ENCODE measurements around the gene DPF3.

Gene DPF3

GRCh38 chr14:72615451-72616121 is 278.3 kb downstream of the DPF3 start:
- DNase-seq (ENCODE audit: insufficient read length, low spot score) (no peak), FAIRE-seq (no peak)
- no peak for TF ChIP-seq PAX5 (IDR thresholded peaks at IDR 0.05; ENCODE audit: insufficient read depth, low read length, severe bottlenecking)
- no peak for TF ChIP-seq POLR2AphosphoS5 (IDR thresholded peaks at IDR 0.05; ENCODE audit: low read depth, low read length)
- no peak for TF ChIP-seq SPI1 (IDR thresholded peaks at IDR 0.05; ENCODE audit: low read depth, low read length)
- no peak for TF ChIP-seq POLR2A (IDR thresholded peaks at IDR 0.05; ENCODE audit: low read depth, low read length)
- TF ChIP-seq POU2F2 (IDR thresholded peaks at IDR 0.05; ENCODE audit: low read depth, low read length): no peak
- TF ChIP-seq TAF1 (IDR thresholded peaks at IDR 0.05; ENCODE audit: low read depth, low read length): no peak

DNA sequence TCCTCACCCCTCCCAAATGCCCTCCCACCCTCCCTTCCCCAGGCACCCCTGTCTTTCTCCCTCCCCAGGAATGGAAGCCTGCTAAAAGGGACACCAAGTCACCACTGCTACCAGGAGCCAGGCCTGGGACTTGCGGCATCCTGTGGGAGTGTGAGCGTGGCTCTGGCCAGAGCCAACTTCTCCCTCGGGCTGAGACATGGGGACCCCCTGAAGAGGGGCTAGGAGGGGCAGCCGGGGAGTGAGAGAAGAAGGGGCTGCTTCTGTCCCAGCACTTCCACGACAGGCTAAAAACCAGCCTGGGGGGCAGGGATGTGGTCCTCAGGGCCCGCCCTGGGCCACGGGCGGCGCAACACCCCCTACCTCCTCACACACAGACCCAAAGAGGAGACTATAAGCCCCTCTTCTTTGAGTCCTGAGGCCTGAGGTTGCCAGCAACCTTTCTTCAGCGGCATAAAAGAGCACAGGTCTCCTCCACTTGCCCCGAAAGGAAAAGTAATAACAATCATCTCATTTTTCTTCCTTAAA is 278.9 kb downstream of the DPF3 start:
- FAIRE-seq: no peak
- TF ChIP-seq POLR2A (IDR thresholded peaks at IDR 0.05; ENCODE audit: low read depth, low read length) (no peak), POU2F2 (IDR thresholded peaks at IDR 0.05; ENCODE audit: low read depth, low read length) (no peak), TAF1 (IDR thresholded peaks at IDR 0.05; ENCODE audit: low read depth, low read length) (no peak), POLR2AphosphoS5 (IDR thresholded peaks at IDR 0.05; ENCODE audit: low read depth, low read length) (no peak), SPI1 (IDR thresholded peaks at IDR 0.05; ENCODE audit: low read depth, low read length) (no peak), PAX5 (IDR thresholded peaks at IDR 0.05; ENCODE audit: insufficient read depth, low read length, severe bottlenecking) (no peak)
- no peak for DNase-seq (ENCODE audit: insufficient read length, low spot score)

DNA sequence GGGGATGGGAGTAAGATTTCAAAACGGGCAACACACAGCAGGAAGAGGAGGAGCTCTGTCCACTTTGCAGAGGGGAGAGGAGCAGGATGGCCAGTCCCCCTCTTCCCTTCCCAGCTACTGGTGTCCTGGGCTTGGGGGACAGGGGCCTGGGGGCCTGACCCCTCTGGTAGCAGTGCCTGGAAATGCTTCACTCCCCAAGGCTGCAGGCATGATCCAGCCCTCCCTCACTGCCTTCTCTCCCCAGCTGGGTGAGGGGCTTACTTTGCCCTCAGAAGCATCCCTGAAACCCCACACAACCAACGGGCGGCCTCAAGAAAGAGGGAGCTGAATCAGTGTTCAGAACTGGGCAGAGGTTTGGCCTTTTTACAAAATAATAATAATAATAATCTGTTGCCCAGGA is 279.5 kb downstream of the DPF3 start:
- FAIRE-seq: no peak
- TF ChIP-seq POLR2AphosphoS5 (IDR thresholded peaks at IDR 0.05; ENCODE audit: low read depth, low read length) (no peak), SPI1 (IDR thresholded peaks at IDR 0.05; ENCODE audit: low read depth, low read length) (no peak)

DNA sequence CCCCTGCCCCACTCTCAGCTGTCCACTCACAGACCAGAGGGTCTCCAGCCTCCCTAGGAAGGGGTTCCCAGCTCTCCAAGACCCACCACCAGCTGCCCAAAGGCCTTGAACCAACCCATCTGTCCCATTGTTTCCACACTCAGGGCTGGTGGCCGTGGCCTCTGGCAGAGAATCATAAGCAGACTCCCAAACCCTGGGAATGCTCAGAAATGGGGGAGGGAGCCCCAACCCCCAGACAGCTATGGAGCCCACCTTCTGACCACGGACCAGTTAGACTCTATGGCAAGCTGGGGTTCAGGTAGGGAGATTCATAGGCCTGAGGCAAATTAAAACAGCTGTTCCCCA is 280.0 kb downstream of the DPF3 start:
- no peak for FAIRE-seq
- DNase-seq (ENCODE audit: insufficient read length, low spot score): no peak
- TF ChIP-seq POLR2A (IDR thresholded peaks at IDR 0.05; ENCODE audit: low read depth, low read length) (no peak), SPI1 (IDR thresholded peaks at IDR 0.05; ENCODE audit: low read depth, low read length) (no peak), POLR2AphosphoS5 (IDR thresholded peaks at IDR 0.05; ENCODE audit: low read depth, low read length) (no peak), TAF1 (IDR thresholded peaks at IDR 0.05; ENCODE audit: low read depth, low read length) (no peak), POU2F2 (IDR thresholded peaks at IDR 0.05; ENCODE audit: low read depth, low read length) (no peak), PAX5 (IDR thresholded peaks at IDR 0.05; ENCODE audit: insufficient read depth, low read length, severe bottlenecking) (no peak)

More for the DNA sequence above, 279.5 kb downstream of the DPF3 start:
- DNase-seq (ENCODE audit: insufficient read length, low spot score): no peak

GRCh38 chr14:72613231-72613974 is 280.5 kb downstream of the DPF3 start:
- FAIRE-seq (no peak), DNase-seq (ENCODE audit: insufficient read length, low spot score) (no peak)
- TF ChIP-seq POU2F2 (IDR thresholded peaks at IDR 0.05; ENCODE audit: low read depth, low read length): no peak
- TF ChIP-seq PAX5 (IDR thresholded peaks at IDR 0.05; ENCODE audit: insufficient read depth, low read length, severe bottlenecking): no peak
- TF ChIP-seq POLR2AphosphoS5 (IDR thresholded peaks at IDR 0.05; ENCODE audit: low read depth, low read length): no peak
- no peak for TF ChIP-seq TAF1 (IDR thresholded peaks at IDR 0.05; ENCODE audit: low read depth, low read length)
- TF ChIP-seq POLR2A (IDR thresholded peaks at IDR 0.05; ENCODE audit: low read depth, low read length): no peak
- no peak for TF ChIP-seq SPI1 (IDR thresholded peaks at IDR 0.05; ENCODE audit: low read depth, low read length)

DNA sequence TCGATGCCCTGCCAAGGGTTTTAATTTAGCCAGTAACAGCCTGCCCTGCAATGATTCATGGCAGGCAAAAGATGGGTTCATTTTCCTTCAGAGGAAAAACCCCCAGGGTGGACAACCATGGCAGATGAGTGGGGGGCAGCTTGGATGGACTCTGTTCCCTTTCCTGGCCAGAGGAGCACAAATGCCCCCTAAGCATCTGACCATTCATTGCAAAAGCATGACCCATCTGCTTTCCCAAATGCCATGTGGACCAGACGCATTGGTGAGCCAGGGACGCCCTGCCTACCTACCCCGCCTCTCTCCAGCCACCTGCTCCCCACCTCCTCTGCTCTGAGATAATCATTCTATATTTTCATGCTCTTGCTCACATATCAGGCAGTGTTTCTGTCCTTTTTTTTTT is 281.9 kb downstream of the DPF3 start:
- TF ChIP-seq SPI1 (IDR thresholded peaks at IDR 0.05; ENCODE audit: low read depth, low read length) (no peak), TAF1 (IDR thresholded peaks at IDR 0.05; ENCODE audit: low read depth, low read length) (no peak), POLR2AphosphoS5 (IDR thresholded peaks at IDR 0.05; ENCODE audit: low read depth, low read length) (no peak), POU2F2 (IDR thresholded peaks at IDR 0.05; ENCODE audit: low read depth, low read length) (no peak), POLR2A (IDR thresholded peaks at IDR 0.05; ENCODE audit: low read depth, low read length) (no peak), PAX5 (IDR thresholded peaks at IDR 0.05; ENCODE audit: insufficient read depth, low read length, severe bottlenecking) (no peak)
- DNase-seq (ENCODE audit: insufficient read length, low spot score) (no peak), FAIRE-seq (no peak)

GRCh38 chr14:72611506-72611905 is 282.4 kb downstream of the DPF3 start:
- TF ChIP-seq SPI1 (IDR thresholded peaks at IDR 0.05; ENCODE audit: low read depth, low read length) (no peak), POU2F2 (IDR thresholded peaks at IDR 0.05; ENCODE audit: low read depth, low read length) (no peak), POLR2AphosphoS5 (IDR thresholded peaks at IDR 0.05; ENCODE audit: low read depth, low read length) (no peak), TAF1 (IDR thresholded peaks at IDR 0.05; ENCODE audit: low read depth, low read length) (no peak)
- DNase-seq (ENCODE audit: insufficient read length, low spot score) (no peak), FAIRE-seq (no peak)

DNA sequence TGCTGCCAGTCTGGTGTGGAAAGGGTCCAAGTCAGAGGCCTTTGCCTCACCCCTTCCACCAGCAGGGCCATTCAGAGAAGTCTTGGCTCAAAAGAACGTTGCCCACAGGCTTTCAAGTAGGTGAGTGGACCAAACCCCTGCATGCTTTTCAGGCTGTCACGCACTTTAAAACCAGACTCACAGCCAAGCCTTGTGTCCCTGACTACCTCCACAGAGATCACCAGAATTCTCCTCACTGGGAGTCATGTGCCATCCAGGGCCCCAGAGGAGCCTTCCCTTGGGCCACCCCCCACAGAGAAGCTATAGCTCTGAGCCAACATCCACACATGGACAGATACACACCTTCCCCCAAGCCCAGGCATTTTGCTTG is 283.1 kb downstream of the DPF3 start:
- FAIRE-seq (no peak), DNase-seq (ENCODE audit: insufficient read length, low spot score) (no peak)
- TF ChIP-seq TAF1 (IDR thresholded peaks at IDR 0.05; ENCODE audit: low read depth, low read length): no peak
- no peak for TF ChIP-seq SPI1 (IDR thresholded peaks at IDR 0.05; ENCODE audit: low read depth, low read length)
- no peak for TF ChIP-seq PAX5 (IDR thresholded peaks at IDR 0.05; ENCODE audit: insufficient read depth, low read length, severe bottlenecking)
- no peak for TF ChIP-seq POLR2A (IDR thresholded peaks at IDR 0.05; ENCODE audit: low read depth, low read length)
- TF ChIP-seq POLR2AphosphoS5 (IDR thresholded peaks at IDR 0.05; ENCODE audit: low read depth, low read length): no peak
- TF ChIP-seq POU2F2 (IDR thresholded peaks at IDR 0.05; ENCODE audit: low read depth, low read length): no peak

DNA sequence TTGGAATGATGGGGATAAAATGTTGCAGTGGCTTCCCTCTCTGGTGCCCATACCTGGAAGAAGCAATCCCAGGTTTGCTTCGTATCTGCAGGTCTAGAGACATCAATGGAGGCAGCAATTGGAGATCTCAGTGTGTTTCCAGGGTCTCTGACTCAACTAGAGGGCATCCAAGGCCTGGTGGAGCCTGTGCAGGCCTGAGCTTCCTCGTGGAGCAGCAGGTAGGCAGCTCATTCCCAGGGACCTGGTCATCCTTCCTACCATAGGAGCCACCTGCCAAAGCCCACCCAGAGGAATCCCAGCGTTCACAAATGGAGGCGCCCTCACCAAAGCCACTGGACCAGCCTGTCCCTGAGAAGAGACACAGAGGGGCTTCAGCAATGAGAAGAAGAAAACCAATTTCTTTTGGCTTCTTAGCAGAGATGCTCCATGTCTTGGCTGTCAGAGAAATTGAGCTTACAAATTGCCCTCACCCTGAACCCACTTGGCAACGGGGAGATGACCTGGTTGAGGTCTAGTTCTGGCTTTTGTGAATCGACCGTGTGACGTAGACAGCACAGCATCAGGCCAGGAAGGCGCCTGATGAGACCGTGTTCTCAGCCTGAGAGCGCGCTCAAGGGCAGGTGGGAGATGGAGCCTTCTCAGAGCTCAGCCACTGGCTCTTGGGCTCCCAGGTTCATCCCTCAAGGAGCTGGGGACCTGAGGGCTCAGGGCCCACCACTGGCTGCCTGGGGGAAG is 283.6 kb downstream of the DPF3 start:
- DNase-seq (ENCODE audit: insufficient read length, low spot score) (no peak), FAIRE-seq (no peak)
- TF ChIP-seq POU2F2 (IDR thresholded peaks at IDR 0.05; ENCODE audit: low read depth, low read length): no peak
- no peak for TF ChIP-seq TAF1 (IDR thresholded peaks at IDR 0.05; ENCODE audit: low read depth, low read length)
- TF ChIP-seq PAX5 (IDR thresholded peaks at IDR 0.05; ENCODE audit: insufficient read depth, low read length, severe bottlenecking): no peak
- no peak for TF ChIP-seq SPI1 (IDR thresholded peaks at IDR 0.05; ENCODE audit: low read depth, low read length)
- no peak for TF ChIP-seq POLR2AphosphoS5 (IDR thresholded peaks at IDR 0.05; ENCODE audit: low read depth, low read length)
- TF ChIP-seq POLR2A (IDR thresholded peaks at IDR 0.05; ENCODE audit: low read depth, low read length): no peak
